B cell (primary cell): ENCODE data around the gene INPP1. TPM values are rescaled to one million over a fixed set of nuclear protein-coding genes. Genes with fewer than 3 reads are reported as not detected.

Experiments used
- ATAC-seq: fragments of 200-7000 bp; cut with Tn5 transposase; one replicate; pipeline ENCODE4 v1.10.0; 2021; ENCODE audit warnings: low read depth, mild to moderate bottlenecking, moderate number of reproducible peaks, moderate library complexity
- CTCF ChIA-PET: fragments of 350-600 bp; sonication (Branson Sonifier 250); formaldehyde crosslinking; loops from one replicate; lab custom pipeline; 2021; ENCODE audit warnings: antibody characterized with exemption, inconsistent platforms; lab: Charles Lee
- POLR2A ChIA-PET: fragments of 350-600 bp; sonication (Branson Sonifier 250); formaldehyde crosslinking; loops from one replicate; lab custom pipeline; 2021; ENCODE audit warnings: antibody characterized with exemption; lab: Charles Lee
- DNase-seq: peaks from one replicate; pipeline ENCODE4 v3.0.0; 2013
- H2AFZ ChIP-seq: 2 replicates; pipeline ENCODE4 v1.6.1; 2012; ENCODE audit warnings: mild to moderate bottlenecking, low read depth, low read length; ENCODE audit not compliant: insufficient read depth, poor library complexity, severe bottlenecking
- H3K27ac ChIP-seq, 2 donors: 1 replicate in 1 of 2; 2 replicates in 1 of 2; pipeline ENCODE4 v1.5.1; 2012 to 2013; ENCODE audit warnings: low read length in 2 of 2, mild to moderate bottlenecking in 2 of 2, moderate library complexity in 1 of 2
- H3K27me3 ChIP-seq, 4 experiments: fragments of 200-600 bp in 1 of 4; sonication (generic) in 1 of 4; replicated peaks in 1 of 4; 1 replicate in 2 of 4; 2 replicates in 2 of 4; pipeline versions ENCODE4 v1.6.1 to v1.7.0; 2013 to 2016; ENCODE audit warnings: low read length in 3 of 4, mild to moderate bottlenecking in 2 of 4, mixed read lengths in 1 of 4, moderate library complexity in 1 of 4; ENCODE audit not compliant: insufficient read depth in 4 of 4, control insufficient read depth in 3 of 4; ENCODE audit errors: control extremely low read depth in 1 of 4
- H3K36me3 ChIP-seq, 2 experiments: replicated peaks in 1 of 2; 1 replicate in 1 of 2; 2 replicates in 1 of 2; pipeline versions ENCODE4 v1.6.1 to v1.7.1; 2013; ENCODE audit warnings: low read length in 1 of 2; ENCODE audit not compliant: insufficient read depth in 2 of 2, control insufficient read depth in 1 of 2; ENCODE audit errors: control extremely low read depth in 1 of 2, extremely low read depth in 1 of 2
- H3K4me1 ChIP-seq, 2 donors: fragments of 200-600 bp in 1 of 2; sonication (generic) in 1 of 2; 1 replicate in 1 of 2; 2 replicates in 1 of 2; pipeline versions ENCODE4 v1.5.1 to v1.6.1; 2013 to 2017; ENCODE audit warnings: low read length in 2 of 2; ENCODE audit not compliant: control insufficient read depth in 2 of 2, insufficient read depth in 2 of 2
- H3K4me2 ChIP-seq: replicated peaks from 2 replicates; pipeline ENCODE3; 2012; ENCODE audit warnings: mild to moderate bottlenecking, low read depth, low read length; ENCODE audit not compliant: poor library complexity, severe bottlenecking
- H3K4me3 ChIP-seq, 5 experiments: fragments of 200-600 bp in 1 of 5; sonication (generic) in 1 of 5; 1 replicate in 3 of 5; 2 replicates in 2 of 5; pipeline versions ENCODE4 v1.5.1 to v1.7.0; 2011 to 2016; ENCODE audit warnings: low read length in 4 of 5, mild to moderate bottlenecking in 4 of 5, low read depth in 2 of 5, control low read depth in 1 of 5, moderate library complexity in 1 of 5; ENCODE audit not compliant: insufficient read depth in 1 of 5; ENCODE audit errors: control extremely low read depth in 1 of 5, extremely low read depth in 1 of 5
- H3K79me2 ChIP-seq: fragments of 200-600 bp; sonication (generic); one replicate; pipeline ENCODE4 v1.6.0; 2016; ENCODE audit warnings: low read length; ENCODE audit not compliant: control insufficient read depth, insufficient read depth
- H3K9ac ChIP-seq: fragments of 200-600 bp; sonication (generic); 2 replicates; pipeline ENCODE4 v1.6.1; 2017; ENCODE audit warnings: mild to moderate bottlenecking, low read length, moderate library complexity
- H3K9me3 ChIP-seq, 3 donors: one replicate each; pipeline versions ENCODE4 v1.6.1 to v1.7.1; 2013; ENCODE audit warnings: low read length in 2 of 3; ENCODE audit not compliant: control insufficient read depth in 2 of 3, insufficient read depth in 1 of 3; ENCODE audit errors: control extremely low read depth in 1 of 3
- H4K20me1 ChIP-seq: 2 replicates; pipeline ENCODE4 v1.6.0; 2012; ENCODE audit warnings: mild to moderate bottlenecking, low read length; ENCODE audit not compliant: insufficient read depth, control insufficient read depth, poor library complexity, severe bottlenecking
- H3K27ac Mint-ChIP-seq: one replicate; pipeline ENCODE4 v1.8.0; 2021; ENCODE audit warnings: mixed read lengths
- H3K27me3 Mint-ChIP-seq: one replicate; pipeline ENCODE4 v1.8.0; 2021; ENCODE audit warnings: mixed read lengths
- H3K4me1 Mint-ChIP-seq: one replicate; pipeline ENCODE4 v1.8.0; 2021; ENCODE audit warnings: mixed read lengths
- H3K4me3 Mint-ChIP-seq: one replicate; pipeline ENCODE4 v1.8.0; 2021; ENCODE audit warnings: mixed read lengths
- H3K9me3 Mint-ChIP-seq: one replicate; pipeline ENCODE4 v1.8.0; 2022; ENCODE audit warnings: mixed read lengths; ENCODE audit not compliant: insufficient read depth
- CTCF ChIP-seq: fragments of 200-600 bp; IDR thresholded peaks from one replicate; pipeline ENCODE4 v1.8.0; 2022; ENCODE audit warnings: antibody characterized with exemption, mild to moderate bottlenecking
- EZH2 ChIP-seq: IDR thresholded peaks from 2 replicates; pipeline ENCODE4 v1.6.1; 2012; ENCODE audit warnings: borderline replicate concordance, low read depth, mild to moderate bottlenecking, moderate library complexity, low read length; ENCODE audit not compliant: insufficient read depth, poor library complexity, severe bottlenecking
- WGBS: methylation state at CpG from one replicate; pipeline ENCODE4 v1.1.5; 2013; ENCODE audit warnings: missing lambda C conversion rate; ENCODE audit not compliant: insufficient coverage; 5-methylcytosine and 5-hydroxymethylcytosine counted together
- intact Hi-C: fragments of 100-400 bp; cut with micrococcal nuclease; formaldehyde crosslinking; loops from one replicate; pipeline ENCODE4 v1.10.0; 2022
- polyA plus RNA-seq: library from polyadenylated mRNA; depleted of rRNA; stranded (reverse); fragments of >200 nt; gene quantifications from 2 replicates; pipeline ENCODE4 v1.2.3, GENCODE V29; 2012
- total RNA-seq, 2 donors: library from RNA; stranded (reverse); fragments of 120-200 nt in 1 of 2; gene quantifications; 1 replicate in 1 of 2; 2 replicates in 1 of 2; pipeline versions ENCODE4 v1.2.3 to v1.2.4, GENCODE V29; 2013 to 2022

INPP1 gene
- total and polyA plus RNA-seq, 2 donors (not counting 1 experiment from before 2014, with no cell fraction given), result 3.1 to 3.7 TPM

- ATAC-seq (peak; percentile 46), DNase-seq (no peak)
- Histone ChIP-seq H3K27ac (no peak overlapping the region), H3K27me3 (no peaks in the 10 kb centered on the region), H3K79me2 (no peaks in the 10 kb centered on the region), H3K9me3 (no peaks in the 10 kb centered on the region), H3K4me1 (peaks cover 7 to 11% of the 10 kb centered on the region in 2 donors), H3K4me2 (peak overlapping the region; percentile 100), H3K36me3 (no peaks in the 10 kb centered on the region), H4K20me1 (no peaks in the 10 kb centered on the region), H3K9ac (peak overlapping the region; percentile 78), H2AFZ (peak overlapping the region; percentile 87), H3K4me3 (peak overlapping the region; percentile 49 to 79 (median 72))
- Mint-ChIP-seq H3K4me3 (peak overlapping the region; percentile 83), H3K27ac (peak overlapping the region; percentile 44), H3K9me3 (no peaks in the 10 kb centered on the region), H3K27me3 (no peaks in the 10 kb centered on the region), H3K4me1 (peaks cover 13% of the 10 kb centered on the region)
- WGBS, result 5% methylated on average over 7 of the region's 7 CpGs
- CTCF ChIA-PET, result interaction anchor here (0.9 to 1.7 kb wide), 5 partner anchors 15 to 336 kb away, joined by 3 to 7 read pairs (median 5); partner anchors contain the start of gene HIBCH
- POLR2A ChIA-PET, result no interaction called here
- TF ChIP-seq CTCF (no peak), EZH2 (no peak)
- intact Hi-C loops, result loop anchor here (2.0 kb wide), 1 partner anchor 28 kb away; no protein-coding TSS in a partner anchor
Measured at GRCh38 chr2:190344276-190344827, 963 bp downstream of the INPP1 start.

DNA sequence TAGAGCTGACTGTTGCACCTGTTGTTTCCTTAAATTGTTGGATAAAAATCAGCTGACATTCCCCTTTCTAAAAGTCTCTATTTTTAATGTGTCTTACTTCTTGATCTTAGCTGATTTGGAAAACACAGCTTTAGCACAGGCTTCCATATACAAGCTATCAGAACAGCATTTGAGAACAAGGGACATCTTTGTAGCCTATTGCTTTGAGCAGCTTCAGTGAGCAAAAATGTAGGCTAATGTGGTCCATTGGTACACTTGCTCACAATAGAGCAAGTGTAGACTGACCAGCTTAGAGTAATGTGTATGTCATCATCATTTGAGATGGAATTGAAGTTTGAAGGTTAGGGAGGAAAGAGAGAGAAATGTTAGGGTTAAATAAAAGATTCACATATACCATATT, 7.0 kb downstream of the INPP1 start:
- CTCF ChIA-PET, result interaction anchor here (0.9 to 1.1 kb wide), 2 partner anchors 10 to 36 kb away, joined by 3 read pairs; no protein-coding TSS in a partner anchor
- no peak overlapping the region for H3K4me3 Mint-ChIP-seq
- no peaks in the 10 kb centered on the region for H3K4me1 Mint-ChIP-seq
- no peak overlapping the region for H3K27ac Mint-ChIP-seq
- no peak overlapping the region for H3K27ac ChIP-seq
- H3K4me2 ChIP-seq, result no peak overlapping the region
- H3K9me3 ChIP-seq, result no peaks in the 10 kb centered on the region
- H3K36me3 ChIP-seq, result no peaks in the 10 kb centered on the region
- H3K4me3 ChIP-seq, result no peak overlapping the region
- no peaks in the 10 kb centered on the region for H3K9me3 Mint-ChIP-seq
- no peak for DNase-seq
- no peaks in the 10 kb centered on the region for H3K79me2 ChIP-seq
- ATAC-seq, result no peak
- H3K4me1 ChIP-seq, result no peaks in the 10 kb centered on the region
- H2AFZ ChIP-seq, result no peak overlapping the region
- H3K9ac ChIP-seq, result no peak overlapping the region
- POLR2A ChIA-PET, result no interaction called here
- TF ChIP-seq CTCF (no peak), EZH2 (no peak)
- intact Hi-C loops, result no loop called here
- no peaks in the 10 kb centered on the region for H3K27me3 ChIP-seq
- no peaks in the 10 kb centered on the region for H4K20me1 ChIP-seq
- H3K27me3 Mint-ChIP-seq, result no peaks in the 10 kb centered on the region
